Transverse colon (tissue), 4 donors: Measurements from ENCODE around the gene EME1.

Source experiments
- CTCF ChIP-seq, 5 experiments: fragments of 200-600 bp in 3 of 5; fragments of 450-650 bp in 2 of 5; sonication (generic) in 3 of 5; IDR thresholded peaks; 1 replicate in 2 of 5; 2 replicates in 3 of 5; pipeline ENCODE4 v1.5.1; 2016 to 2017; ENCODE audit warnings: antibody characterized with exemption in 5 of 5, inconsistent platforms in 3 of 5, mild to moderate bottlenecking in 2 of 5, moderate library complexity in 1 of 5
- EP300 ChIP-seq: sonication (generic); formaldehyde crosslinking; IDR thresholded peaks from one replicate; pipeline ENCODE4 v1.6.1; 2017; ENCODE audit warnings: antibody characterized with exemption, low read depth
- POLR2A ChIP-seq: fragments of 450-650 bp; IDR thresholded peaks from one replicate; pipeline ENCODE4 v1.6.1; 2016; ENCODE audit warnings: antibody characterized with exemption, mild to moderate bottlenecking, moderate library complexity
- POLR2AphosphoS5 ChIP-seq, 3 donors: sonication (generic); formaldehyde crosslinking; IDR thresholded peaks; one replicate each; pipeline ENCODE4 v1.6.1; 2016; ENCODE audit warnings: antibody characterized with exemption in 3 of 3

- no peak for TF ChIP-seq EP300
- no peak for TF ChIP-seq CTCF (IDR thresholded peaks at IDR 0.05)
- TF ChIP-seq POLR2A: peak; percentile 61
- TF ChIP-seq POLR2AphosphoS5 (IDR thresholded peaks at IDR 0.05): peak; percentile 27 to 77 (median 66)
Measured at GRCh38 chr17:50372758-50373556, at the start of gene EME1, which contains the start of gene MRPL27.
